GM21576 (cell line): ENCODE measurements around the gene PCDHGA1.

Source experiments
- ATAC-seq: cut with Tn5 transposase; IDR thresholded peaks from one replicate; pipeline ENCODE4 v1.9.1; 2021; ENCODE audit warnings: mild to moderate bottlenecking, moderate library complexity; ENCODE audit not compliant: unreplicated experiment

Gene PCDHGA1

DNA sequence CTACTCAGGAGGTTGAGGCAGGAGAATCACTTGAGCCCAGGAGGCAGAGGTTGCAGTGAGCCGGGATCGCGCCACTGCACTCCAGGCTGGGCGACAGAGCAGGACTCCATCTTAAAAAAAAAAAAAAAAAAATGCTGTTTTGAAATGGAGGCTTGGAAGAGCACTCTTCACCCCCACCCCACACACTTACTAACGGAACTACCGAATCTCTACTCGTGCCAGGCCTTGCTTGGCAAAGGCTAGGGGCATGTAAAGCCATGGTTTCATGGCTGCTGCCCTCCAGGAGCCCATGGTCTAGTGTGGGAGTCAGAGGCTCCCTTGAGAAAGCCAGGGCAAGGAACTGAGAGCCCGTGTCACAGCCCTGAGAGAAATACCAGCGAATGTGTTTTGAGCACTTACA, 179.8 kb downstream of the PCDHGA1 start:
- ATAC-seq, result no peak

DNA sequence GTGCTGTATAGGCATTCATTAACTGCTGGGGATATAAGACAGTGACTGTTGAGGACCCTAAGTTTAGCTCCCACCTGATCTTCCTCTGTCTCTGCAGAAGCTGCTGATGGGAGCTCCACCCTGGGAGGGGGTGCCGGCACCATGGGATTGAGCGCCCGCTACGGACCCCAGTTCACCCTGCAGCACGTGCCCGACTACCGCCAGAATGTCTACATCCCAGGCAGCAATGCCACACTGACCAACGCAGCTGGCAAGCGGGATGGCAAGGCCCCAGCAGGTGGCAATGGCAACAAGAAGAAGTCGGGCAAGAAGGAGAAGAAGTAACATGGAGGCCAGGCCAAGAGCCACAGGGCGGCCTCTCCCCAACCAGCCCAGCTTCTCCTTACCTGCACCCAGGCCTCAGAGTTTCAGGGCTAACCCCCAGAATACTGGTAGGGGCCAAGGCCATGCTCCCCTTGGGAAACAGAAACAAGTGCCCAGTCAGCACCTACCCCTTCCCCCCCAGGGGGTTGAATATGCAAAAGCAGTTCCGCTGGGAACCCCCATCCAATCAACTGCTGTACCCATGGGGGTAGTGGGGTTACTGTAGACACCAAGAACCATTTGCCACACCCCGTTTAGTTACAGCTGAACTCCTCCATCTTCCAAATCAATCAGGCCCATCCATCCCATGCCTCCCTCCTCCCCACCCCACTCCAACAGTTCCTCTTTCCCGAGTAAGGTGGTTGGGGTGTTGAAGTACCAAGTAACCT, 180.7 kb downstream of the PCDHGA1 start:
- ATAC-seq, result peak; percentile 27

DNA sequence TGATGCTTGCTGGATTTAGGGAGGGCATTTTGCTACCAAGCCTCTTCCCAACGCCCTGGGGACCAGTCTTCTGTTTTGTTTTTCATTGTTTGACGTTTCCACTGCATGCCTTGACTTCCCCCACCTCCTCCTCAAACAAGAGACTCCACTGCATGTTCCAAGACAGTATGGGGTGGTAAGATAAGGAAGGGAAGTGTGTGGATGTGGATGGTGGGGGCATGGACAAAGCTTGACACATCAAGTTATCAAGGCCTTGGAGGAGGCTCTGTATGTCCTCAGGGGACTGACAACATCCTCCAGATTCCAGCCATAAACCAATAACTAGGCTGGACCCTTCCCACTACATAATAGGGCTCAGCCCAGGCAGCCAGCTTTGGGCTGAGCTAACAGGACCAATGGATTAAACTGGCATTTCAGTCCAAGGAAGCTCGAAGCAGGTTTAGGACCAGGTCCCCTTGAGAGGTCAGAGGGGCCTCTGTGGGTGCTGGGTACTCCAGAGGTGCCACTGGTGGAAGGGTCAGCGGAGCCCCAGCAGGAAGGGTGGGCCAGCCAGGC, 181.5 kb downstream of the PCDHGA1 start:
- ATAC-seq, result no peak

DNA sequence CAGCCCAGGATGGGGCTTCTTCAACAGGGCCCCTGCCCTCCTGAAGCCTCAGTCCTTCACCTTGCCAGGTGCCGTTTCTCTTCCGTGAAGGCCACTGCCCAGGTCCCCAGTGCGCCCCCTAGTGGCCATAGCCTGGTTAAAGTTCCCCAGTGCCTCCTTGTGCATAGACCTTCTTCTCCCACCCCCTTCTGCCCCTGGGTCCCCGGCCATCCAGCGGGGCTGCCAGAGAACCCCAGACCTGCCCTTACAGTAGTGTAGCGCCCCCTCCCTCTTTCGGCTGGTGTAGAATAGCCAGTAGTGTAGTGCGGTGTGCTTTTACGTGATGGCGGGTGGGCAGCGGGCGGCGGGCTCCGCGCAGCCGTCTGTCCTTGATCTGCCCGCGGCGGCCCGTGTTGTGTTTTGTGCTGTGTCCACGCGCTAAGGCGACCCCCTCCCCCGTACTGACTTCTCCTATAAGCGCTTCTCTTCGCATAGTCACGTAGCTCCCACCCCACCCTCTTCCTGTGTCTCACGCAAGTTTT, 182.1 kb downstream of the PCDHGA1 start:
- no peak for ATAC-seq

DNA sequence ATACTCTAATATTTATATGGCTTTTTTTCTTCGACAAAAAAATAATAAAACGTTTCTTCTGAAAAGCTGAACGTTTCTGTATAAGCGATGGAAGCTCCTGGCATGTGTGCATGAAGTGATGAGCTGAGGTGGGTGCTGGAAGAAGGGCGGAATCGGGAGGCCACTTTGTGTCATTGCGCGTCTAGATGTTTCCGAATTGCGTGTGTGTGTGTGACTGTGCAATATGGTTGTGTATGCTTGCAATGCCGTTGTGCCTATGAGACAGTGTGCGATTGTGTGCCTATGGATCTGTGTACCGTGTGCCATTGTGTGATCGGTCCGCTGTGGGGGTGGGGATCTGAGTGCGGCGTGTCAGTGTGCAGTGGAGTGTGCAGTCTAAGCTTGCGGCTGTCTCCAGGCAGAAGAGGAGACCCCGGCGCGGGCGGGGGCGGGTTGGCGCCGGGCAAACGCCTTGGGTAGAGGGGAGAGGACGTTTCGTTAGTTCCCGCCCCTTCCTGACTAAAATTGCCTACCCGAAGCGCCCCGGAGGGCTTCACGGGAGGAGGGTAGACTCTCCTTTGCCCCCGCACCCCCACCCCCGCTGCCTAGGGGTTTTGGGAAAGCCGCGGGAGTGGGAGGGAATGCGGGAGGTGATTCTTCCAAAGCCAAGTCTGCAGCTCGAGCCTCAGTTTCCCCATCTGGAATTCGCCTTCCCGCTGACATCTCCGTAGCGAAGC, 182.8 kb downstream of the PCDHGA1 start:
- ATAC-seq, result no peak

DNA sequence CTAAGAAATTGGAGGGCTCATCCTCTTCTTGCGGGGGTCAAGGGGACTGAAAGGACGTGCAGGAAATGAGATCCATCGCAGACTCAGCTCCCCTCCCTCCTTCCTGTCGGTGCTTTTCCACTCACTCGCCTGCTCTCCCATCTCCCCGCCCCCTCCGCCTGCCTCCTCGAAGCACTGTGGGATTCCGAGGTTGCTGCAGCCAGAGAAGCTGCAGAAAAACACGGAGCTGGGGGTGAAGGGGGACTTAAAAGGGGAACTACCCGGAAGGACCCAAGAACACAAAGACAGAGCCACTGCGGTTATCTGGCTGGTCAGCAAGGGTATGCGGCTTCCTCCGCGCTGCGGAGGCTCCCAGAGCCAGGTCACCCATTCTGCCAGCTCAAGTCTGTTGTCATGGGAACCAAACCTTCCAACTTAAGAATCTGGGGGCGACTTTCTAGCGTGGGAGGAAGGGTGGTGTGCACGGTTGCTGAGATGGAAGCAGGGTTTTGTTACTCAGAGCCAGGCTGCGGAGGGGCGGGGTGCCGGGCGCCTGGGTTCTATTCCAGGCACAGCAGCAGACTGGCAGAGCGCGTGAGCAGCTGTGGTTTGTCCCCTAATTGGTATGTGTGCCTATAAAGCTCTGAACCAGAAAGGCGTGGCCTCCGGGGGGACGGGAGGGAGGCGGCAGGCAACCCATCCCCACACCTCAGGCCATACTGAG, 183.5 kb downstream of the PCDHGA1 start:
- ATAC-seq, result peak; percentile 36

DNA sequence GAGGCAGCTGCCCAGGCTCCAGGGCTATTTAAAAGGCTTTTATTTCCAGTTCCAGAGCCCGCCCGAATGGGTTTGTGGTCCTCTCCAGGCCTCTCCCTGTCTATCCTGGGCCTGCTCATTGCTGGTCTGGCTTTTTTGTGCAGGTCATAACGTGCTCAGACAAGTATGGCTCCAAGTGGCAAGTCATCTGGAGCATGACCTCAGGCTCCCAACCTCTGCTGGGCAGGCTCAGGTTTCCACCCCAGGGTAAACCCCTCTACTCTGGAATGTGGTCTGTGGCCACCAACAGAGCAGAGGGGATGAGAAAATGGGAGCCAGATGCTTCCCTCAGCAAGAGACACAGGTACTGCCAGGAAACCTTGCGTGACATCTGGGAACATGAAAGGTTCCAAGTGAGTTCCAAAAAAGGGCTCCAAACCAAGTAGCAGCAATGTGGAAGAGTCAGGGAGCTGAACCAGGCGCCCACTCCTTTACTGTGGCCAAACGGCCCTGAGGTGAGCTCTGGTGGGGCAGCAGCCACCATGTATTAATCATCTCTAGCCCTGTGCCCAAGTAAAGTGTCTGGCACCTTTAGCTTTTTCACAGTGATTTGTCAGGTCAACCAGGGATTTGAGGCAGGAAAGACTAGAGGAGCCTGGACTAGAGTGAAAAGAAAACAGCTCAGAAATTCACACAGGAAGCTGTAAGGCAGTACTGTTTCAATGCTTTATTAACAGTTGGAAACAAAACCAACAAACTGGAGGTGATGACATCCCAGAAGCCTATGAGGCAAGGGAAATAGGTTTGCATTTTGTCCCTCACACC, 184.2 kb downstream of the PCDHGA1 start:
- ATAC-seq, result peak; percentile 3

DNA sequence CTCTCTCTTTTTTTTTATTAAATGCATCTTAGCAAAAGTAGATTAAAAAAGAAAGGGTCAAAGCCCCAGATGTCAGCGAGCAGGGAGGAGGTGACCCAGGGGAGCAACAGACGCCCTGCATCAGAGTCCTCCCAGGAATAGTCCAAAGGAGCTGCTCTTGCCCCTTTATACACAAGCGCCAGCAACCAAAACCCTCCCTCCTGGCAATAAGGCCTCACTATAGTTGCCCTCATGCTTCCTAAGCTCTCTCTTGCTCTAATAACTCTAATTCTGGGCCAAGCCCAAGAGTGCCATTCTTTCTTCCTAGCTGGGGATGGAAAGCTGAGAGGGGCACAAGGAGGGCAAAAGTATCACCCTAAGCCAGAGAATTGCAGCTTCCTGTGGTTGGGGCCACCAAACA, 184.8 kb downstream of the PCDHGA1 start:
- ATAC-seq, result no peak

DNA sequence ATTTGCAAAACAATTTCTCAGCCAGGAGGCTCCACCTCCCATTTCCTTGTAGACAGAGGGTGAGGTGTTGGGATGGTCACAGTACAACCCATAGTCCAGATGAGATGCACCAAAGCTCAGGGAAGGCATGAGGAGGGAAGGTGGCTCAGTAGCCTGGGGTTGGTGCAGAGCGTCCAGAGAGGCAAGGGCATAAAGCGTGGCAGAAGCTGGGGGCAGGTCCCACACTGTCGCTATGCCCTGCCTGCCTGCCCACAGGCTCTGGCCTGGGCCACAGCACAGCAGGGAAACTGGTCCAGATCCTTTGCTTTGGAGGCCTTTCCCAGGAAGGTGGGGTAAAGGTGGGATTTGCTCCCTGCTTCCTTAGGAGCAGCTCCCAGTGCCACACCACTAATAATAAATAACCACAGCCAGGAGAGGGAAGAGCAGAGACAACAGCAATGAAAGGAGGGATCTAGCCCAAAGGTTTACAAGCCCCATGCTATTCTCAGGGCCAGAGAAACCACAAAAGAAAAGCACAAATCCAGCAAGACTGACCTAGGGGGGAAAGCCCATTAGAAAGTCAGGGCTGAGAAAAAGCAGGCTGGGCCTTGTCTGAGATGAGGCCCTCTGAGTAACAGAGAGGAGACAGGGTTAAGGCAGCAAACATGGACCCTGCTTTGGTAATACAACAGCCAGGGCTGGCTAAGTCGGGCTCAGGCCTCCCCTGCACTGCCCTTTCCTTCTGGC, 185.8 kb downstream of the PCDHGA1 start:
- no peak for ATAC-seq

DNA sequence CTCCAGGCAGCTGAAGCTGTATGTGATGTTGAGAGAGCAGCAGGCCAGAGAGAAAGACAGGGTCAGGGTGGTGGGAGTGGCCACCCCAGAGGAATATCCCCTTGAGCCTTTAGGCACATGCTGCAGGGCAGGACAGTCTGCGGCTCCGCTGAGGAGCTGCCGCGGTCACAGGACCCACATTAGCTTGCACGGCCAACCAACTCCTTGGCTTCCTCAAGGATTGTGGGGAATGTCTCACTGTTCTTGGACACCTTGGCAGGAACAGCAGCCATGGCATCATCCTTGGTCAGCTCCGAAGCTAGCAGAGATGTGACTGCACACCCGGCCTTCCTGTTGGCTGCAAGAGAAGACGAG, 186.3 kb downstream of the PCDHGA1 start:
- no peak for ATAC-seq

DNA sequence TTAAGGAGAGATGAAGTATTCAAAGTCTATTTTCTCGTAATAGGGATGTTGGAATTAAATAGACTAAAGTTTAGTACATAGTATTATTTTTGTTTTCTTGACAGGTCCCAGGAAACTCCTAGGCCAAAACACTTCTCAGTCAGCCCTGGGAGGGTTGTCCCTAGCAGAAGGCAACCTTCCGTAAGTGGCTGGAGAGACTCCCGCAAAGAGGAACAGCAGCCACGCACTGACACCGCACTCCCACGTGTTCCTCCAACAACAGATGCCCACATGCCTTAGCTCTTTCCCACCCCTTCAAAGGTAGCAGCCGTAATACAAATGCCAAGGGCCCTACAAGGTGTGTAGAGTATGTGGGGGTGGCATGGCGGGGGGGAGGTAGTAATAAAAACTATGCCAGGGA, 187.0 kb downstream of the PCDHGA1 start:
- no peak for ATAC-seq

DNA sequence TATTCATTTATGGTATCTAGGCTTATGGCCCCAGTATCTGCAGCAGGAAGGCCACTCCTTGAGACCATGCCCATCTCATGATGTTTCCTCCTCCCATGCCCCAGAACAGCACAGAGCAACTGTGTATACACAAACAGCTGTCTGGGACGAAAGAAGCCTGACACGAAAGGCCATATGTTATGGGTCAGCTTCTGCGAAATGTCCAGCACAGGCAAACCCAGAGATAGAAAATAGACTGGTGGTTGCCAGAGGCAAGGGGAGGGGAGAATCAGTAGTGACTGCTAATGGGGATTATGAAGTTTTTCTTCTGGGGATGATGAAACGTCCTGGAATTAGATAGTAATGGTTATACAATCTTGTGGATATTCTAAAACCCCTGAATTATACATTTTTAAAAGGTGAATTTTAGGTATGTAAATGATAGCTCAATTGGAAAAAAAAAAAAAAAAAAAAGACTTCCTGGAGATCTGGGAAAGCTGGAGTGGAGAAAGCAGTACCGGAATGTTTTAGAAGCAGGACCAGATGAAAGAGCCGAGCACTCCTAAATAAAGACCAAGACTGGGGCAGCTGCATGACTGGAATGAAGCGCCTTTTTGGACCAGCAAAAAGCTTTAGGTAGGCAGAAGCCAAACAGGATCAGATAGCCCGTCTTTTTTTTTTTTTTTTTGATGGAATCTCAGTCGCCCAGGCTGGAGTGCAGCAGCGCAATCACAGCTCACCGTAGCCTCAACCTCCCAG, 187.7 kb downstream of the PCDHGA1 start:
- no peak for ATAC-seq

DNA sequence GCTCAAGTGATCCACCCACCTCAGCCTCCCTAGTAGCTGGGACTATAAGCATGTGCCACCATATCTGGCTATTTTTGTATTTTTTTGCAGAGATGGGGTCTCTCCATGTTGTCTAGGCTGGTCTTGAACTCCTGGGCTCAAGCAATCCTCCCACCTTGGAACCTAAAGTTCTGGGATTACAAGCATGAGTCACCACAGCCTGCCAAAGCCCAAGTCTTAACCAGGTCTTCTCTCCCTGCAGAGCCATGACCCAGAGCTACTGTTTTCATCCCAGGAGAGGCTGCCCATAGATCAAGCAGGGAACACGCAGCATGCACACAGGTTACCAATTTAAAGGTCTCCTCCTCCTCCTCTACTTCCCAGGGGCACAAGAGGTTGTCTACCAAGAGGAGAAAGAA, 188.3 kb downstream of the PCDHGA1 start:
- no peak for ATAC-seq

DNA sequence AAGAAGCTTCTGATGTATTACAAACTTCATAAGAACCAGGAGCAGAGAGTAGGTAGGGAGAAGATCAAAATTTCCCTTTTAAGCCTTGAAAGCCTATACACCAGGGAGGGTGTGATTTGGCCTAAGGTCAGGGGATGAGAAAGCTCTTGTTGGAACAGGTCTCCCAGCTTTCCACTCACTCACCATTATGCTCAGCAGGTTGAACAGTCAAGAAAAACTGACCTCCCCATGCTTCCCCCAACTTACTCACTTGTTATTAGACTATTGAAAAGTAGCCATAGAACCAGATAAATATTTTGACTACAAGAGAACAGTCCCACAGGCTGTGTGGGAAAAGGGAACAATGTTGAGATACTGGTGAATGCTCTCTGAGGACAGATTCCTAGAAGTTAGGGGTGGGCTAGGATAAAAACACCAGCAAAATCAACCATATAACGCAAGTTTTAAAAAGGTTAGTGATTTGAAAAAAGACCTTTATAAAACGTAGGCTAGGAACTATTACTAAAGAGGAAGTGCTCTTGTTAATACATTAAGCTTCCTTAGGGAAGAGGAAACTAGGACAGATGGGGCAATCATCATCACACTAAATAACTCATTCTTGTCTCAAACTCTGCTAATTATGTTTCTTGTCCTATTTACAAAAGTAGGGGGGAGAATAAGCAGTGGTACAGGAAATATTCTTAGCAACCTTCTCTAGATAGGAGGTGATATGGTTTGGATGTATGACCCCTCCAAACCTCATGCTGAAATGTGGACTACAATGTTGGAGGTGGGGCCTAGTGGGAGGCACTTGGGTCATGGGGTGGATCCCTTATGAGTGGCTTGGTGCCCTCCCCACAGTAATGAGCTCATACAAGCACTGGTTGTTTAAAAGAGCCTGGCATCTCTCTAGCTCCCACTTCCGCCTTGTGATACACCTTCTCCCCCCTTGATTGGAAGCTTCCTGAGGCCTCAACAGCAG, 189.6 kb downstream of the PCDHGA1 start:
- no peak for ATAC-seq

DNA sequence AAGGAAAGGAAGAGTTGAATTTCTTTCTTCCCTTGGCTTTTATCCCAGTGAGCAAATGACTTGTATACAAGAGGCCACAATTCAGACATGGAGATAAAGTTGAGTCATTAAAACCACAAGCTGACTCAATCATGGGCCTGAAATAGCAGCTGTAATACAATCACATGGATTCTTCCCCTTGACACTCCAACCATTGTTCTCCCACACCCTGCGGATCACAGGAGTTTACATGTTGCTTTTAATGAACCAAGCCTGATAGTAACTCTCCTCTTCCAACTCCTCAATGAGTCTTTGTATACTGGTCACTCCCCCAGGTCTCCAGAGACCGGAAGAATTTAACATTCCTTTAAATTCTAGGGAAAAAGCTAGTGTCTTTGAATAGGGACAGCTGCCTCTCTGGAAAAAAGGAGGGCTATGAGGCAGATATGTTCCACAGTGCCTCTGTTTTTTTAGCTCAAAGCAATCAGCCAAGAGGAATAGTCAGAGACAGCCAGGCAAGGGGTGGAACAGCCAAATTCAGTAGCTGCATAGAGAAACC, 191.0 kb downstream of the PCDHGA1 start:
- ATAC-seq, result no peak

DNA sequence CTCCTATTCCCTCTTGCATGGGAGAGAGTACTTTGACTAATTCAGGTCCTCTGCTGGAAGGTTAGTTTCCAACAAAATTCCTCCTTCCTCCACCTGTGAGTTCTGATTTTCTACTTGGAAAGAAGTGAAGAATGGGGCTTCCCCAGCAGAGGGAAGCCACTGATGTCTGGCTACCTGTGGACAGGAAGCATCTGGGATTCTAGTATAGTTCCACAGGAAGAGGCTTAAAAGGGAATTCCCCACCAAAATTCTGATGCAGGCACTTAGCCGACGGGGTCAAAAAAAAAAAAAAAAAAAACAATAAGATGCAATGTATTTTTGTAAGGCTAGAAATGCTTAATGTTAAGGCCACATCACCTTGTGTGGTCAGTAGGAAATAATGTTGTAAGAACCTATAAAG, 192.0 kb downstream of the PCDHGA1 start:
- no peak for ATAC-seq

DNA sequence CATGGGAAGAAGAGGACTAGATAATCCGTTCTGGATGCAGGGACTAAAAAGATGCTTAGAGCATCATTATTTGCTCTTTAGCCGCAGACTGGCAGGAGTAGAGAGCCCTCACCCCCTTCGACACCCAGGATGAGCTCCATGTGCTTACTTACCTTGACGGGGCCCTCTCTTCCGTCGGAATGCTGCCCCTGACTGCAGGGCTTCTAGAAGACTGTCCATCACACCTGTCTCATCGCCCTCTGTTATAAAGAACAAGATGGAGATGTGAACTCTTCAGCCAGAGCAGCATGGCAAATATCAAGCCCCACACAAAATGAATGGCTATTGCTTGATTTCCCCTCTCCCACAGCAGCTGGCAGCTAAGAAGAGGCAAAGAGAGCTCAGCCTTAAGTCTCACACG, 193.7 kb downstream of the PCDHGA1 start:
- ATAC-seq, result no peak
